CD4-positive, alpha-beta memory T cell (primary cell): ENCODE data around the gene SCART1. TPM values are rescaled to one million over a fixed set of nuclear protein-coding genes. Genes with fewer than 3 reads are reported as not detected.
"Not testable (repeated sequence)": the region's sequence is repeated elsewhere in the genome, so short reads cannot be mapped to it uniquely, and the experiment has no call there.

Source experiments
- CTCF ChIA-PET: fragments of 350-600 bp; sonication (Branson Sonifier 250); formaldehyde crosslinking; loops from one replicate; lab custom pipeline; 2021; ENCODE audit warnings: inconsistent platforms; ENCODE audit not compliant: partially characterized antibody; lab: Charles Lee
- POLR2A ChIA-PET: fragments of 350-600 bp; sonication (Branson Sonifier 250); formaldehyde crosslinking; loops from one replicate; lab custom pipeline; 2021; ENCODE audit not compliant: partially characterized antibody; lab: Charles Lee
- DNase-seq, 5 donors: peaks; one replicate each; pipeline versions ENCODE4 v3.0.0 to v3.0.0-alpha.2; 2020 to 2022; ENCODE audit warnings: mixed read lengths in 1 of 5
- H3K27ac ChIP-seq: one replicate; pipeline ENCODE4 v1.7.0; 2013; ENCODE audit warnings: low read depth, low read length
- H3K27me3 ChIP-seq: 2 replicates; pipeline ENCODE4 v1.7.0; 2013; ENCODE audit warnings: mild to moderate bottlenecking, low read length, moderate library complexity; ENCODE audit not compliant: insufficient read depth
- H3K36me3 ChIP-seq: 2 replicates; pipeline ENCODE4 v1.7.0; 2013; ENCODE audit warnings: mild to moderate bottlenecking, low read length, moderate library complexity; ENCODE audit not compliant: insufficient read depth
- H3K4me1 ChIP-seq: 2 replicates; pipeline ENCODE4 v1.7.0; 2013; ENCODE audit warnings: mild to moderate bottlenecking, low read length, moderate library complexity; ENCODE audit not compliant: insufficient read depth
- H3K4me3 ChIP-seq, 2 donors: one replicate each; pipeline ENCODE4 v1.7.0; 2013; ENCODE audit warnings: low read length in 2 of 2, mild to moderate bottlenecking in 1 of 2
- H3K9me3 ChIP-seq, 2 donors: one replicate each; pipeline ENCODE4 v1.7.0; 2013; ENCODE audit warnings: low read length in 2 of 2, control low read depth in 1 of 2; ENCODE audit not compliant: control insufficient read depth in 1 of 2
- H3K27ac Mint-ChIP-seq, 7 donors: one replicate each; pipeline ENCODE4 v1.8.0; 2020 to 2021; ENCODE audit warnings: mixed read lengths in 7 of 7, mild to moderate bottlenecking in 6 of 7, inconsistent platforms in 3 of 7, moderate library complexity in 3 of 7
- H3K27me3 Mint-ChIP-seq, 2 donors: one replicate each; pipeline ENCODE4 v1.8.0; 2020 to 2021; ENCODE audit warnings: mixed read lengths in 2 of 2
- H3K36me3 Mint-ChIP-seq, 2 donors: one replicate each; pipeline ENCODE4 v1.8.0; 2020 to 2021; ENCODE audit warnings: mixed read lengths in 2 of 2, inconsistent platforms in 1 of 2, mild to moderate bottlenecking in 1 of 2
- H3K4me1 Mint-ChIP-seq, 4 donors: one replicate each; pipeline ENCODE4 v1.8.0; 2020 to 2021; ENCODE audit warnings: mixed read lengths in 4 of 4, mild to moderate bottlenecking in 1 of 4
- H3K4me3 Mint-ChIP-seq, 8 donors: one replicate each; pipeline ENCODE4 v1.8.0; 2020 to 2021; ENCODE audit warnings: mixed read lengths in 8 of 8, mild to moderate bottlenecking in 7 of 8, moderate library complexity in 6 of 8, inconsistent platforms in 3 of 8
- H3K9me3 Mint-ChIP-seq, 8 donors: one replicate each; pipeline ENCODE4 v1.8.0; 2020 to 2021; ENCODE audit warnings: mixed read lengths in 8 of 8, mild to moderate bottlenecking in 5 of 8, inconsistent platforms in 3 of 8, moderate library complexity in 1 of 8
- intact Hi-C: fragments of 100-400 bp; cut with micrococcal nuclease; formaldehyde crosslinking; loops from one replicate; pipeline ENCODE4 v1.15.1; 2023
- polyA plus RNA-seq, 2 donors: library from polyadenylated mRNA; unstranded; fragments of 300-500 nt; fragmentation: Illumina TruSeq; gene quantifications; one replicate each; pipeline ENCODE4 v1.2.3, GENCODE V29; 2021
- total RNA-seq, 2 experiments: library from RNA; stranded (reverse); gene quantifications; one replicate each; pipeline ENCODE4 v1.2.3, GENCODE V29; 2021

SCART1 gene
- total and polyA plus RNA-seq, 4 experiments from 2014 or later: 0.49 to 11.2 (median 5.9) TPM

DNA sequence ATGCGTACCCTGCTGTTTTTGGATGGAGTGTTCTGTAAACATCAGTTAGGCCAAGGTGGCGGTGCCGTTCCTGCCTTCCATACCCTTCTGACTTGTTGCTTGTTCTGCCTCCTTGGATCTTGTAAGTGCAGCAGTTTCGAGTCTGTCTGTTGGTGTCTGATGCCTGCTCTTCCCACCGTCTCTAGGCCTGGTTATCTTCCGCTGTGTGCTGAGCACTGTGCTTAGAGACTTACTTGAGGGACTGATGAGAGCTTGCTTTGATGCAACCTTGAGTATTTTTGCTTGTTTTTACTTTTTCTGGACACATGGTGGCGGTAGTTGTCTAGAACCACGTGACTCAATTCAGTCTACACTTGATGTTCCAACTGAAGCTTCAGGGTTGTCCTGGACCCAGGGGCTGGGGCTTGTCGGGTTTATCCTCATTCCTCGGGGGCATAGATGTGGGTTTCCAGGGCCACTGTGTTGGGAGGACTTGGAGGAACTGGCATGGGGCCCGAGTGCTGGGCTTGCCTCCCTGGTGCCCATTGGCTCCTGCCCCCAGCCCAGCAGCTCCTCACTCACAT lies 15.0 kb upstream of the SCART1 start:
- H3K4me1 ChIP-seq: peaks cover 41% of the 10 kb centered on the region
- Mint-ChIP-seq H3K36me3 (peaks cover 0 to 5% of the 10 kb centered on the region in 2 donors), H3K4me3 (peak overlapping the region in 4 of 8 donors; percentile 5 to 32 (median 13)), H3K27me3 (peaks cover 4 to 7% of the 10 kb centered on the region in 2 donors), H3K27ac (peak overlapping the region in 3 of 7 donors; percentile 30 to 49 (median 45)), H3K9me3 (peaks cover 0 to 6% (median 0%) of the 10 kb centered on the region in 8 donors), H3K4me1 (peaks cover 16 to 46% (median 36%) of the 10 kb centered on the region in 4 donors)
- H3K36me3 ChIP-seq: no peaks in the 10 kb centered on the region
- ChIA-PET CTCF (interaction anchor here (0.7 to 3.9 kb wide), 14 partner anchors 10 to 170 kb away, joined by 3 to 22 read pairs (median 4); partner anchors contain the start of genes MTG1 and SCART1), POLR2A (interaction anchor here (1.0 to 1.1 kb wide), 3 partner anchors 33 to 81 kb away, joined by 3 read pairs; no protein-coding TSS in a partner anchor)
- DNase-seq: peak in 4 of 5 donors; percentile 31 to 42 (median 39)
- H3K27me3 ChIP-seq: no peaks in the 10 kb centered on the region
- no peaks in the 10 kb centered on the region for H3K9me3 ChIP-seq
- no peak overlapping the region for H3K27ac ChIP-seq
- no peak overlapping the region for H3K4me3 ChIP-seq
- intact Hi-C loops: loop anchor here (2.0 kb wide), 3 partner anchors 36 to 82 kb away; no protein-coding TSS in a partner anchor

DNA sequence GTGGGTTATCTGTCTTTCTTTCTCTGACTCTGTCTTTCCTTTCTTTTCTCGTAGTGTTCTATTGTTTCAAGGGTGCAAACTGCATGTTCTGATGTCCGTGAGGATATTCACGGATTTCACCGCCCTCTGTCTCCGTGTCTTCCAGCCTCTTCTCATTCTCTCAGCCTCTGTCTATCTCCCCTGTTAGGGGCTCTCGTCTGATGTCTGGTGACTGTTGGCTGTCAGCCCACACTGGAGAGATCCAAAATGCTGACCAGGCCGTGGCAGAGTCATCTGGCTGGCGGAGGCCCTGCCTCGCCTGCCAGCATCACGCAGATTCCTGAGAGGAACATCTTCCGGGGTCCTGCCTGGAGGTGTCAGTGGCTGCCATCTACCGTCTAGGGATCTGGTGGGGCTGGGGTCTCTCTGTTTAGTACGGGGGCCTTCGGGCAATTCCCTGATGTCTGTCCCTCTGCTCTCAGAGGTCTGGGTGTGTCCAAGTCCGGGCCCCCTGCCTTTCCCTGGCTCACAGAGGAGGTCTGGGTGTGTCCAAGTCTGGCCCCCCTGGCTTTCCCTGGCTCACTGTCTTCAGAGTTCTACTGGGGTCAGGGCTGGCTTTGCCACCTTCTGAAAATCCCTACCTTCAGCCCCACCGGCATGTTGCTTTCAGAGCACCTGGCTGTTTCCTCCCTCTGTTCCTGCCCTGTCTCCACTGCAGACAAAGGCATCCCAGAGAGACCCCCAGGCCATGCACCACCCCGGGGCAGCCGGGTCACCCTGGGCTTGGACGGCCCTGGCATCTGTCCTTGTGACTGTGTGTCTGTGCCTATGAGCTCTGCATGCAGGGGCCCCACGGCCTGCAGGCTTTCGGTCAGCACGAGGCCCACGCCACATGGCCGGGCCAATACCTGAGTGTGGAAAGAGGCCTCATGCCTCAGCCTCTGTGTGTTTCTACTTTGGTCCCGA lies 14.0 kb upstream of the SCART1 start:
- intact Hi-C loops: loop anchor here (2.0 kb wide), 3 partner anchors 35 to 81 kb away; no protein-coding TSS in a partner anchor
- CTCF ChIA-PET: interaction anchor here (0.7 to 3.9 kb wide), 9 partner anchors 9 to 168 kb away, joined by 3 to 22 read pairs (median 5); partner anchors contain the start of gene SCART1
- H3K27me3 ChIP-seq: no peaks in the 10 kb centered on the region
- no peak overlapping the region for H3K27ac ChIP-seq
- POLR2A ChIA-PET: interaction anchor here (1.0 to 1.1 kb wide), 3 partner anchors 32 to 80 kb away, joined by 3 read pairs; no protein-coding TSS in a partner anchor
- peaks cover 16 to 47% (median 37%) of the 10 kb centered on the region in 4 donors for H3K4me1 Mint-ChIP-seq
- no peaks in the 10 kb centered on the region for H3K9me3 ChIP-seq
- H3K36me3 Mint-ChIP-seq: peaks cover 0 to 5% of the 10 kb centered on the region in 2 donors
- H3K4me3 ChIP-seq: no peak overlapping the region
- no peak for DNase-seq
- peaks cover 4 to 7% of the 10 kb centered on the region in 2 donors for H3K27me3 Mint-ChIP-seq
- H3K4me3 Mint-ChIP-seq: peak overlapping the region in 5 of 8 donors; percentile 0 to 39 (median 21)
- H3K36me3 ChIP-seq: no peaks in the 10 kb centered on the region
- H3K27ac Mint-ChIP-seq: peak overlapping the region in 5 of 7 donors; percentile 8 to 66 (median 36)
- peaks cover 0 to 7% (median 0%) of the 10 kb centered on the region in 8 donors for H3K9me3 Mint-ChIP-seq
- peaks cover 41% of the 10 kb centered on the region for H3K4me1 ChIP-seq

DNA sequence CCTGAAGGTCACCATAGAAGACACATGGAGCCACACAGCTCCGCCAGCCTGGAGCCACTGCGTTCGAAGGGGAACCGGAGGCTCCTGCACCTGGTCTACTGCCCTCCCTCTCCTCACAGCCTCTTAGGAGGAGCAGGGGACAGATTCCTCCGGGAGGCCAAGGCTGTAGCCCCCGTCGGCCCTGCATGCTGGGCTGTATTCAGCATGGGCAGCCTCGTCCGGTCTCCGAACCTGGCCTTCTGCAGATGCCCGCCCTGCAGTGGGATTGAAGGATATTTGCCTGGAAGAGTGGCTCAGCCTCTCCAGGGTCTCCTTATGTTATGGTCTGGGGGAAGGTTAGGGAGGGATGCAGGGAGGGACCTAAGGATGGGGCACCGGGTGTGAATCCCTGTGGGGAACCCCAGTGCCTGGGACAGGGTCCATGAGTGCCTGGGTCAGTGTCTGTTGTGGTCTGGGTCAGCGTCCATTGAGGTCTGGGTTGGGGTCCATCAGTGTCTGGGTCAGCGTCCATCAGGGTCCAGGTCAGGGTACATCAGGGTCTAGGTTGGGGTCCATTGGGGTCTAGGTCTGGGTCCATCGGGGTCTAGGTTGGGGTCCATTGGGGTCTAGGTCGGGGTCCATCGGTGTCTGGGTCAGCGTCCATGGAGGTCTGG lies 13.0 kb upstream of the SCART1 start:
- peaks cover 16 to 47% (median 37%) of the 10 kb centered on the region in 4 donors for H3K4me1 Mint-ChIP-seq
- Histone ChIP-seq H3K36me3 (no peaks in the 10 kb centered on the region), H3K4me3 (no peak overlapping the region), H3K4me1 (peaks cover 41% of the 10 kb centered on the region), H3K9me3 (no peaks in the 10 kb centered on the region), H3K27me3 (no peaks in the 10 kb centered on the region), H3K27ac (no peak overlapping the region)
- intact Hi-C loops: no loop called here
- ChIA-PET POLR2A (no interaction called here), CTCF (interaction anchor here (0.7 to 1.3 kb wide), 2 partner anchors 111 to 112 kb away, joined by 3 to 6 read pairs; no protein-coding TSS in a partner anchor)
- H3K4me3 Mint-ChIP-seq: peak overlapping the region in 2 of 8 donors; percentile 20 to 30
- peak overlapping the region in 3 of 7 donors; percentile 10 to 56 (median 38) for H3K27ac Mint-ChIP-seq
- H3K27me3 Mint-ChIP-seq: peaks cover 4 to 7% of the 10 kb centered on the region in 2 donors
- DNase-seq: no peak
- H3K36me3 Mint-ChIP-seq: peaks cover 0 to 8% of the 10 kb centered on the region in 2 donors
- peaks cover 0 to 16% (median 0%) of the 10 kb centered on the region in 8 donors for H3K9me3 Mint-ChIP-seq

DNA sequence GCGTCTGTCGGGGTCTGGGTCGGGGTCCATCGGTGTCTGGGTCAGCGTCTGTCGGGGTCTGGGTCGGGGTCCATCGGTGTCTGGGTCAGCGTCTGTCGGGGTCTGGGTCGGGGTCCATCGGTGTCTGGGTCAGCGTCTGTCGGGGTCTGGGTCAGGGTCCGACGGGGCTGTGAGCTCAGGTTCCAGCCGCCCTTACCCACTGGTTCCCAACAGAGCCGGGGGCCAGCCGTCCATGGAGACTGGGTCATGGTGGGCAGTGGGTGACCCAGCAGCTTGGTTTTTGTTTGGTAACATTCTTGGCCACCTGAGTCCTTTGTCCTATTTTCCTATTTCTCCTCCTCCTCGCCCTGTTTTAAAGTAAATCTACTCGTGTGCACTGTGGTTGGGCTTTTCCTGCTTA lies 12.4 kb upstream of the SCART1 start:
- H3K27ac Mint-ChIP-seq: peak overlapping the region in 5 of 7 donors; percentile 53 to 85 (median 67)
- H3K4me3 ChIP-seq, H3K36me3 Mint-ChIP-seq, H3K9me3 ChIP-seq, H3K27me3 ChIP-seq, H3K27me3 Mint-ChIP-seq, DNase-seq, intact Hi-C loops, H3K36me3 ChIP-seq, H3K27ac ChIP-seq: not testable (repeated sequence)
- peaks cover 0 to 16% (median 0%) of the 10 kb centered on the region in 8 donors for H3K9me3 Mint-ChIP-seq
- POLR2A ChIA-PET: interaction anchor here (0.7 to 1.5 kb wide), 2 partner anchors 12 to 34 kb away, joined by 4 to 6 read pairs; partner anchors contain the start of gene SCART1
- CTCF ChIA-PET: interaction anchor here (1.3 to 1.8 kb wide), 4 partner anchors 35 to 113 kb away, joined by 4 to 6 read pairs (median 4); no protein-coding TSS in a partner anchor
- H3K4me1 Mint-ChIP-seq: peaks cover 16 to 47% (median 37%) of the 10 kb centered on the region in 4 donors
- H3K4me3 Mint-ChIP-seq: peak overlapping the region in 7 of 8 donors; percentile 36 to 81 (median 77)
- H3K4me1 ChIP-seq: peaks cover 41% of the 10 kb centered on the region

DNA sequence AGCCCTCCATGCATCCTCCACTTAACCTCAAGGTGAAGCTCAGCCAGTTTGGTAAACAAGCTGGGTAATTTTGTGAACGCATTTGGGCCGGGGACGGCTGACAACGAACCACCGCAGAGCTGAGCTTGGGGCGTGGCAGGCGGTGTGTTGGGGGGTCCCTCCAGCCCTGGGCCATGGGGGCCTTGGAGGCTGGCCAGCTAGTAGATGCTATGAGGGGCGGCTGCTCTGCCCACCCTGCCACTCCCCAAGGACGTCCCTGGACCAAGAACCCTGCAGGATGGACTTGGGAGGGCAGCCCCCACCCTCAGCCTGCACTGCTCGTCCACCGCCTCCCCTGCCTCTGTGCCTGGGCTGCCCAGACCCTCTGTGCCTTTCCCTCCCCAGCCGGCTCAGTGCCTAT lies 12.0 kb upstream of the SCART1 start:
- peaks cover 0 to 3% of the 10 kb centered on the region in 2 donors for H3K27me3 Mint-ChIP-seq
- peaks cover 16 to 47% (median 37%) of the 10 kb centered on the region in 4 donors for H3K4me1 Mint-ChIP-seq
- H3K27ac Mint-ChIP-seq: peak overlapping the region; percentile 55 to 85 (median 80)
- no peaks in the 10 kb centered on the region for H3K36me3 ChIP-seq
- peak overlapping the region in 7 of 8 donors; percentile 75 to 81 (median 77) for H3K4me3 Mint-ChIP-seq
- H3K9me3 Mint-ChIP-seq: peaks cover 0 to 17% (median 3%) of the 10 kb centered on the region in 8 donors
- peaks cover 41% of the 10 kb centered on the region for H3K4me1 ChIP-seq
- DNase-seq: peak in 1 of 5 donors; percentile 24
- H3K27ac ChIP-seq: peak overlapping the region; percentile 6
- ChIA-PET POLR2A (interaction anchor here (0.7 to 1.5 kb wide), 2 partner anchors 11 to 33 kb away, joined by 4 to 6 read pairs; partner anchors contain the start of gene SCART1), CTCF (interaction anchor here (1.3 to 1.8 kb wide), 4 partner anchors 34 to 114 kb away, joined by 4 to 6 read pairs (median 4); no protein-coding TSS in a partner anchor)
- H3K36me3 Mint-ChIP-seq: peaks cover 3 to 8% of the 10 kb centered on the region in 2 donors
- H3K27me3 ChIP-seq: no peaks in the 10 kb centered on the region
- no peak overlapping the region for H3K4me3 ChIP-seq
- no peaks in the 10 kb centered on the region for H3K9me3 ChIP-seq
- intact Hi-C loops: no loop called here
